CD4-positive, alpha-beta T cell treated with Interferon alpha-2 for 1 hour (primary cell): ENCODE data around the gene TMEM203.

Experiments used
- DNase-seq, 2 donors: peaks; one replicate each; pipeline ENCODE4 v3.0.0-alpha.2; 2020 to 2022

The TMEM203 gene

DNA sequence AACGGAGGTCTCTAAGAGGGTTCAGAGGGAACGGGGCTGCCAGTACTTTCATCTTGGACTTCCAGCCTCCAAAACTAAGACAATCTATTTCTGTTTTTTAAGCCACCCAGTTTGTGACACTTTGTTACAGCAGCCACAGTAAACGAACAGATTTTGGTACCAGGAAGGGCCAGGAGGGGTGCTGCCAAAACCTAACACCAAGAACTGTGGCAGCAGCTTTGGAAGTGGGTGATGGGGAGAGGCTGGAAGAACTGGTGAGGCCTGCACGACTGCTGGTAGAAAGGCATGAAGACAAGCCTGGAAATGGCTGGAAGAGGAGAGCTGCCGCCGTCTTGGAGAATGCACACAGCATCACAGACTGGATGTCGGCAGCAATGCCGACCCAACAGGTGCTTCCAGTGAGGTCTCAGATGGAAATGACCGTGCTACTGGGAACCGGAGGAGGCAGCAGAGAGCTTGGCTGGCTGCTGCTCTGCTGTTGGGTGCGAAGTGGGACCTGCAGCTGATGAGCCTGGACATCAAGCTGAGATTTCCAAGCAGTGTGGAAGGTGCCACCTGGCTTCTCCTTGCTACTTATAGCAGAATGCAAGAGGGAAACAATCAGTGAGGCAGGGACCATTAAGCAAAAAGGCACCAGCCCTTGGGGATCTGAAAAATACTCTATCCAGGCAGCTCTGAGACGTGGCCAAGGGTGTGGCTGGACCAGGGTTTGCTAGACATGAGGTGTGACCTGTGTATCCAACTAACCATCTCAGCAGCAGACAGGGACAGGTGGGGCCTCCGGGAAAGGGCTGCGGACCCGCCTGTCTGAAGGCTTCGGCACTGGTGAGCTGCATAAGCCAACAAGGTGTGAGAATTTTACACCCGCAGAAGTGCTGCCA lies 28.9 kb downstream of the TMEM203 start:
- peak in 1 of 2 donors; percentile 37 for DNase-seq

DNA sequence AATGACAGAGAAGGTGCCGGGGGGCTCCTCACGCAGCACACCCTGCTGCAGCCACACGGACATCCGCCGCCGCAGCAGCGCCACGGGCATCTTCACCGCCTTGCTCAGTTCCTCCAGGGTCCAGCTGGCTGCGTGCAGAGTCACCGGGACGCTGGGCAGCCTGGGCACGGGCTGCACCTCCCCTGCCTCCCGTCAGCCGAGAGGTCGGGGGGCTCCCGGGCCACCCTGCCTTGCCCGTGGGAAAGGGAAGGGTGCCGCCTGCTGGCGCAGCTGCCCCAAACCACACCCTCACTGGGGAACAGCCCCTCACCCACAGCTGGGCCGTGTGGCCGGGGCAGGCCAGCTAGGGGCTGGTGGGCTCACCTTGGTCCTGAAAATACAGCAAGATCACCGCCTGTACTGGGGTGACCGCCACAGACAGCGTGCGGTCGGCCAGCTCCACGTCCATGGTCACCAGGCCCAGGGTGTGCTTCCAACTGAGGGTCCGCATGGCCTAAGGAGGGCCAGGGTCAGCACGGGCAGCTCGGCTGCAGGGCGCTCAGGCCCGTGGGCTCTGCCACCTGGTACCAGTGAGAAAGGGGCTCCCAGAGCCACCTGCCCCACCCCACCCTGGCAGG lies 30.0 kb downstream of the TMEM203 start:
- no peak for DNase-seq

- DNase-seq = no peak
Observed at GRCh38 chr9:137174722-137175293, 30.6 kb downstream of the TMEM203 start.

DNA sequence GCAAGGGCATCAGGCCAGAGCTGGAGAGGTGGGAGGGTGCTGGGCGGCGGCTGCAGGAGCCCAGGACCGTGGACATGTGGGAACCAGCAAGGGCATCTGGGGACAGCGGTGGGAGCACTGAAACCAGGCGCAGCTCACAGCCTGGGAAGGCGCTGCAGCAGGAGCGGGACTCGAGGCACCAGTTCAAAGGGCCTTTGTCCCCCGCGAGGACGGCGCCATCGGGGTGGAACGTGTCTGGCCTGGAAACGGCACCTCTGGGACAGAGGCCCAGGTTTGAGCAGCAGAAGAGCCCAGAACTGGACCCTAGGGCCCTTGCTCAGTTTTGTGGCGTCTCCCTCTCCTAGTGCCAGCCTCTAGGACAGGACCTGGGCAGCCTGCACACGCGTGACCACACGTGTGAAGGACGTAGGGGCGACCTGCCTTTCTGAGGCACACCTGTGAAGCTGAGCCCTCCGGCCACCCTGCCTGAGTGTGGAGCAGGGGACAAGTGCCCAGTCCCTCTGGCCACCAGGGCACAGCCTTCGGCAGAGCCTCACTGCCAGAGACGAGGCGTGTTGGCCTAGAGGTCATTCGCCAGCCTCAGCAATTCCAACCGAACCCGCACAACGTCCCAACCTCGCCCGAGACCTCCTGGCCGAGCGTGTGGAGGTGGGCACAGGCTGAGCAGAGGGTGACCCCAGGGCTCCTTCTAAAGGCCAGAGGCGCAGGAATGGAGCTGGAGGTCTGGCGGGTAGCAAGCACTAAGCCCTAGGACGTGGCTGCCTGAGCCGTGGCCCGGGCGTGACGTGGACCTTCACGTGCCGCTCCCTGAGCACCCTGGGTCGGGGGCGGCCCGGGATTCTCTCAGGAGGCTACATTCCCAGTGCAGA lies 31.4 kb downstream of the TMEM203 start:
- no peak for DNase-seq

GRCh38 chr9:137172901-137173795 lies 32.3 kb downstream of the TMEM203 start:
- no peak for DNase-seq

- no peak for DNase-seq
Observed at GRCh38 chr9:137171149-137171900, 34.1 kb downstream of the TMEM203 start.

- DNase-seq = no peak
Observed at GRCh38 chr9:137170486-137171148, 34.8 kb downstream of the TMEM203 start.

GRCh38 chr9:137169896-137170358 lies 35.5 kb downstream of the TMEM203 start, which contains the start of gene LRRC26:
Gene LRRC26 (minus strand): TSS chr9:137170051. CDS start chr9:137169943, 108 bp downstream.
- no peak for DNase-seq

DNA sequence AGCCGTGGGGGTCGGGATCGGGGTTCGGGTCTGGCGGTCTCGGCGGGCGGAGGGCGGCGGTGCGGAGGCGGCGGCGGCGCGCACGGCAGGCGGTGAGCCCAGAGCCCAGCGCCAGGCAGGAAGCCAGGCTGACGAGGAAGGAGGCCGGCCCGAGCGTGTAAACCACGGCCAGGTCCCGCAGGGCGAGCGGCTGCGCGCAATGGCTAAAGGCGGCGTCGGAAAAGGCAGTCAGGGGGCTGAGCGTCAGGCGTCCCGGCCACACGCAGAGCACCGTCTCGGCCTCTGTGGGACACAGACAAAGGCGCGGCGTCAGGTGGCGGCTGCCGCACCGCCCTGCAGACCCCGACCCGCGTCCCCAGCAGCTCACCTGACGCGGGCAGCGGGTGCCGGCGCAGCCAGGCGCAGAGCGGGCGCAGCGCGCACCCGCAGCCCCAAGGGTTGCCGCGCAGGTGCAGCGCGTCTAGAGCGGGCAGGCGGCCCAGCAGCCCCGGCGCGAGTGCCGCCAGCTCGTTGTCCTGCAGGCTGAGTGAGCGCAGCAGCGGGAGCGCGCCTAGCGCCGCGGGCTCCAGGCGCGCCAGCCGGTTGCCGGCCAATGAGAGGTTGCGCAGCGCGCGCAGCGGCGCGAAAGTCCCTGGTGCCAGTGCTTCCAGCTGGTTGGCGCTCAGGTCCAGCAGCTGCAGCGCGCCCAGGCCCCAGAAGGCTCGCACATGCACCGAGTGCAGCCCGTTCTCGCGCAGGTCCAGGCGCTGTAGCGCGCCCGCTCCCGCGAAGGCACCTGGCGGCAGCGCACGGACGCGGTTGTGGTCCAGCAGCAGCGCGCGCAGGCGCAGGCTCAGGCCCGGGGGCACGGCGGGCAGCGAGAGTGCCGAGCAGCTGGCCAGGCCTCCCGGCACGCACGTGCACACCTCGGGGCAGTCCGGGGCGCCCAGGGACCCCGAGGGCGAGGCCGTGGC lies 36.3 kb downstream of the TMEM203 start:
- DNase-seq = no peak

GRCh38 chr9:137168573-137168903 lies 36.9 kb downstream of the TMEM203 start:
- no peak for DNase-seq

GRCh38 chr9:137167747-137168572 lies 37.5 kb downstream of the TMEM203 start:
- no peak for DNase-seq

DNA sequence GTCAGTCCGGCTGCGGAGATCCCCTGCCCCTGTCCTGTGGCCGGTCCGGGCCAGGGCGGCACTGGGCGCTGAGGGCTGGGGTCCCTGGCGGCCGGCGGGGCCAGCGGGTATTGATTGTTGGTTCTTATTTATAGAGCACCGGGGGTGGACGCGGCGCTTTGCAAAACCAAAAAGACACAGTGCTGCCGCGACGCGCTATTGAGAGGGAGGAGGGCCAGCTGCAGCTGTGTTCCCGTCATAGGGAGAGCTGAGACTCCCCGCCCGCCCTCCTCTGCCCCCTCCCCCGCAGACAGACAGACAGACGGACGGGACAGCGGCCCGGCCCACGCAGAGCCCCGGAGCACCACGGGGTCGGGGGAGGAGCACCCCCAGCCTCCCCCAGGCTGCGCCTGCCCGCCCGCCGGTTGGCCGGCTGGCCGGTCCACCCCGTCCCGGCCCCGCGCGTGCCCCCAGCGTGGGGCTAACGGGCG lies 38.1 kb downstream of the TMEM203 start:
- no peak for DNase-seq

GRCh38 chr9:137166380-137167229 lies 38.8 kb downstream of the TMEM203 start:
- no peak for DNase-seq

- no peak for DNase-seq
Observed at GRCh38 chr9:137165250-137165836, 40.1 kb downstream of the TMEM203 start.

- DNase-seq = no peak
Observed at GRCh38 chr9:137164370-137165249, 40.8 kb downstream of the TMEM203 start.

DNA sequence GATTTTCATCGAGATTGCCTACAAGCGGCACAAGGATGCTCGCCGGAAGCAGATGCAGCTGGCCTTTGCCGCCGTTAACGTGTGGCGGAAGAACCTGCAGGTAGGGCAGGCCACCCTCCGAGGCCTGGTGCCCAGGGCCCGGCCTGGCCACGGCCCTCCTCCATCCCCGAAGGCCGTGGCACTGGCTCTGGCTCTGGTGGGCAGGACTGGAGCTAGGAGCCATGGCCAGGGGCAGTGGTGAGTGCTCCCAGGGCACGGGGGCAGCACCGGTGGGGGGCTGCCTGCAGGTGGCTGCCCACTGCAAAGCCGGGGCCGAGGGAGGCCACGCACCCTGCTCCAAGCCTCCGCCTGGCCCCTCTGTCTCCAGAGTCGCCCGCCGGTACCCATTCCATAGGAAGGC lies 41.6 kb downstream of the TMEM203 start:
- DNase-seq = no peak
